NCI-H345 (cell line): Measurements from ENCODE around the gene RAB6D.
"Not testable (repeated sequence)": the region's sequence is repeated elsewhere in the genome, so short reads cannot be mapped to it uniquely, and the experiment has no call there.

Experiments
- DNase-seq: peaks from one replicate; lab custom pipeline; 2025; lab: John Stamatoyannopoulos, UW

The RAB6D gene

DNA sequence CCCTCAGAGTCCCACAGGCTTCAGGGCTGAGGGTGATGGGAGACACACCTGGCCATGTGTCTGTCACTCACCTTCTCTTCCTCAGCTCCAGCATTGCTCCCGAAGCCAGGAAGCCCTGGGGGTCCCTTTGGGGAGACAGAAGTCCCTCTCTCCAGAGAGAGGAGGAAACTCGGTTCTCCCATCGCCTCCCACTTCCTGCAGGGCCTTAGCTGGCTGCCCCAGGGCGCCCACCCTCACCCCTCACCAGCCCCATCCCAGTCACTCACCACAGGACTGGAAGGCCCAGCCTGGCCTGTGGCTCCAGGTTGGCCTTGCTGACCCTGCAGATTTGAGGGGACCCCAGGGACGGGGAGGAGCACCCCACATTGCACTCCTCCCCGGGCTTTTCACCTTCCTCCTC is 2.7 kb upstream of the RAB6D start:
- DNase-seq: no peak

DNA sequence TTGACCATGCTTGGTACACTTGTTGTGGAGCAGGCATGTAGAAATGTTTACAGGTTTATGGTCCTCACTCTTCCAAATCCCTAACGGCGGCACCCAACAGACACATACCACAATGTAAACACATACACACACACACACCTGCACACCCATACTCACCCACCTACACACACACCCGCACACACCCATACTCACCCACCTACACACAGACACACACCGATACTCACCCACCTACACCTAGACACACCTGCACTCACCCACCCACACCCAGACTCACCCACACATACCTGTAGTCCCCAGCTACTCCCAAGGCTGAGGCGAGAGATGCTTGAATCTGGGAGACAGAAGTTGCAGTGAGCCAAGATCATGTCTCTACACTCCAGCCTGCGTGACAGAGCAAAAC is 1.5 kb upstream of the RAB6D start:
- no peak for DNase-seq

DNA sequence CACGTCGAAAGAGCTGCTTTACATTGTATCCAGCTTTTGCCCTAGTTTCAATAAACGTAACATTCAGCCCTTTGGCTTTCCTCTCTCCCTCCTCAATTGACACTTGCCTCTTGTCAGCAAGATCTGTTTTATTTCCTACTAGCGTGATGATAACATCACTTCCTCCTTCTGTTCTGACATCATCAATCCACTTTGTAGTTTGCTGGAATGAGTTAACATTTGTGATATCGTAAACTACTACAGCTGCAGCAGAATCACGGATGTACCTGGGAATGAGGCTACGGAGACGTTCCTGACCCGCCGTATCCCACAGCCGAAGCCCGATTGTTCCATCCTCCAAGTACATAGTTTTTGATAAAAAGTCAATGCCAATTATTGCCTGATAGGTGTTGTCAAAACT is 755 bp downstream of the RAB6D start:
- DNase-seq: peak; percentile 26

DNA sequence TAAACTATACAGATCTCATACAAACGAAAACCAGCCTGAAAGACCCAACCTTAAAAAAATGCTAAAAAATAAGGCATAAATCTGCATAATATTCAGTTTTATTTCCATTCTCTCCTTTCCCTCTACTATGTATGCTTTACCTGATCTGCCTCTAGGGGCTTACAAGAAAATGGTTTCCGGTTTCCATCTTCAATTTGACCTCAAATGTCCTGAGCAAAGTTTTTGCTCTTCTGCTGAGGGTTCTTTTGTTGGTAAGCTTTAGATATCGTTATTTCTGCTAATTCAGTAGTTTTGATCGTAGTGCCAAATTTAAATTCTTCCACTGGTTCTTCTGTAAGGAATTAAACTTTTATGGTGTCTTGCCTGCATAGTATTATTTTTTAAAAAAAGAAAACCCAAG is 2.2 kb downstream of the RAB6D start:
- not testable (repeated sequence) for DNase-seq

DNA sequence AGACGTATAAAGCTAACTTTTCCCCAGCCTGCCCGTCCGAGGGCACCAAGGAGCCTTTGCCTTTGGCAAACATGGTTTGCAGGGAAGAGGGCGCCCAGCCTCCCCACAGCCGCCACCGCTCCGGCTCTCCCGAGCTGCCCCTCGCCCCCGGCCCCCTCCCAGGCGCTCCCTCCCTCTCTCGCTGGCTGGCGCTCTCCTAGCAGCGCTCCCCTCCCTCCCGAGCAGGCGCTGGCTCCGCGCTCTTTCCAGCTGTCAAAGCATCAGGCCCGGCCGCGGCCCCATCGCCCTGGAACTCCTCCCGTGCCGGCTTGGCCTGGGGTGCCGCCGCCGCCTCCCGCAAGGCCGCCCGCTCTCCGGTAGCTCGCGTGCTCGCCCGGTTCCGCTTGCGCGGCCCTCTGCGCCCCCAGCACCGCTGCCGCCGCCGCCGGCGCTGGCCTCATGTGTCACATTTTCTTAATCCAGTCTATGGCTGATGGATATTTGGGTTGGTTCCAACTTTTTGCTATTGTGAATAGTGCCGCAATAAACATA is 10.7 kb downstream of the RAB6D start:
- DNase-seq: not testable (repeated sequence)

DNA sequence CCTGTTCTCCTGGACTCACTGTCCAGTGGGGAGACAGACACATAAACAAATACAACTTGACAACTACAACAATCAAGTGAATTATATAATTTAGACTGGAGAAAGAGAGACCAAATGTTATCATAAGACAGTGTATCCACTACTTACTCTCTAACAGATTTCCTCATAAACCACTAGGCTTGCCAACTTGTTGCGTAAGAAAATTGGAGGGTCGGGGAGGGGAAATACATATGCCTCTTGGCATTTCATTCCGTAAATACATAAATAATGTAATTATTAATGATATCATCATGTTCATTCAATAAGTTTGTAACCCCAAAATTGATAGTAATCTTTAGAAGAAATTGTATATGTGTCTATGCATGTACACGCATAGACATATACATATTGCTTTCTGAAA is 14.9 kb downstream of the RAB6D start:
- DNase-seq: no peak

DNA sequence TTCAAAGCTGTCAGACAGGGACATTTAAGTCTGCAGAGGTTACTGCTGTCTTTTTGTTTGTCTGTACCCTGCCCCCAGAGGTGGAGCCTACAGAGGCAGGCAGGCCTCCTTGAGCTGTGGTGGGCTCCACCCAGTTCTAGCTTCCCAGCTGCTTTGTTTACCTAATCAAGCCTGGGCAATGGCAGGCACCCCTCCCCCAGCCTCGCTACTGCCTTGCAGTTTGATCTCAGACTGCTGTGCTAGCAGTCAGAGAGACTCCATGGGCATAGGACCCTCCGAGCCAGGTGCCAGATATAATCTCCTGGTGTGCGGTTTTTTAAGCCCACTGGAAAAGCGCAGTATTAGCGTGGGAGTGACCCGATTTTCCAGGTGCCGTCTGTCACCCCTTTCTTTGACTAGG is 16.9 kb downstream of the RAB6D start:
- DNase-seq: not testable (repeated sequence)

DNA sequence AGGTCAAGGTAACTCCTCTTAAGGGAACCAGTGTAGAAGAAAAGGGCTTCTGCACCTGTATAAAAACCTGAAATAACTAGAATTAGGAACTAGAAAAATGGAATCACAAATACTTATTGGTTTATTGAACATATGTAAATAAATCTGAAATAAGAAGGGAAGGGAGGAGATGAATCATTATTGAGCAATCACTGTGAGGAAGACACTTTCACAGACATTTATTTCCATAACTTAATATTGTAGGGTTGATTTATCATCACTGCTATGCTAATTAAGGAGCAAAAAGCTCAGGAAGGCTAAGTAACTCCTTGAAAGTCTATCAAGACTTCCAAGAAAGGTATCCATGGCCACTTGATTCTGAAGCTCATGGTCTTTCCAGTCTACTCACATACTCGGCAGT is 24.7 kb downstream of the RAB6D start:
- DNase-seq: not testable (repeated sequence)

DNA sequence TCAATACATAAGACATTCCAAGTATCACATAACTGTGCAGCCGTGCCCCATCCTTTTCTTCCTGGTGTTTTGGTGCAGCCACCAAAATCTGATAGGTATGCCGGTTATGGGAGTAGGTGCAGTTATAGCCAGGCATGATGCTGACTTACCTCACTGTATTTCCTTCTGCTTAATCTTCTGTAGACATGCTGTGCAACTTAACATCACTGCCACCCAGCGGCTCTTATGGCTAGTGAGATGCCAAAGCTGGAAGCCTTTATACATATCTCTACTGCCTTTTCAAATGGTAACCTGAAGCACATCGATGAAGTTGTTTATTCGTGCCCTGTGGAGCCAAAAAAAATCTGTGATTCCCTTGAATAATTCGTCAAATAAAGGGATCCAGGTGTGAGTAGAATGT is 28.6 kb downstream of the RAB6D start:
- peak; percentile 11 for DNase-seq

DNA sequence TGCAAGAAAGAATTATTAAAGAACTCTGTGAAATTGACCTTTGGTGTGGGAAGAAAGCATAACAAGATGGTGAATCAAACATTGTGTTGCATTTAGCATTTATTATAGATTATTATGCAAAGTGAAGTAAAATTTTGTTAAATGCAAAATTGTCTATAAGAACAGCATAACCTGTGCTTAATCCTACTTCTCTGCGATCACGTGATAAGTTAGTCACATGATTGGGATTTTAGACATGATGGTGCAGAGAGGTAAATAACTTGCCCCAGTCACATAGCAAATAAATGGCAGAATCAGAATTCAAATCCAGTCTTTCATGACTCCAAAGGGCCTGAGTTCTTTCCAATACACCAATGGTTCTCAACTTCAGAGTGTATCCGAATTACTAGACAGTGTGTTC is 31.3 kb downstream of the RAB6D start:
- not testable (repeated sequence) for DNase-seq

DNA sequence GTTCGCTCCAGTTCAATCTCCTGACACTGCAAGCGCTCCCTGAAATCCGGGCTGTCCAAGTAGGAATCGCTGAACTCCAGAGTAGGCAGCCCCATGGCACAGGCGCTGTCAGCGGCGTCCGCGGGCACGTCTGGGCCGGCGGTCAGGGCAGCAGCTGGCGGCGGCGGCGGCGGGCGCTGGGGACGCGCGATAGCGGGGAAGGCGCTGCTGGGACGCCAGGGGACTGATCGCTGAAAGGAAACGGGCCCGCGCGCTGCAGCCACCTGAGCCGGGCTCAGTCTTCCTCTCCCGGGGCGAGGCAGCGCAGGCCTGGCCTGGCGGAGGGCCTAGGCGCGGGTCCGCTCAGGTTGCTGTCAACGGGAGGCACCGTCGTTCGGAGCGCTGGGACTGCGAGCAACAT is 33.0 kb downstream of the RAB6D start:
- DNase-seq: not testable (repeated sequence)

DNA sequence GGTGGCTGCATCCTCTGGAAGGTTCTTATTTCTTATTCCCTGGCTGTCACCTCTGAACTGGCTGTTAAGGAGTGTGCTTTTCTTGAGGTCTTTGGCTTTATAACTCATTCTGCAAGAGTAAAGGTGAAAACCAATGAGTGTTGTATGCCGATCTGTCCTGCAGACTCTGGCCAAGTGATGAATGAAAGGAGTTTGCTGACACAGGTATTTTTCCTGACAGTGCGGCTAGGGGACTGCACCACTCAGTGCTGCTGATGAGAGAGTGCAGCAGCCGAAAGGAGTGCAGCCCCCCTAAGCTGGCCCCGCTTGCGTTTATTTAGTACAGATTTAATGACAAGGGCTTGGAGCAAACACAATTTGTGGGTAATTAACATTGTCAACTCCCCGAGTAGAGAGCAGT is 41.8 kb downstream of the RAB6D start:
- no peak for DNase-seq

DNA sequence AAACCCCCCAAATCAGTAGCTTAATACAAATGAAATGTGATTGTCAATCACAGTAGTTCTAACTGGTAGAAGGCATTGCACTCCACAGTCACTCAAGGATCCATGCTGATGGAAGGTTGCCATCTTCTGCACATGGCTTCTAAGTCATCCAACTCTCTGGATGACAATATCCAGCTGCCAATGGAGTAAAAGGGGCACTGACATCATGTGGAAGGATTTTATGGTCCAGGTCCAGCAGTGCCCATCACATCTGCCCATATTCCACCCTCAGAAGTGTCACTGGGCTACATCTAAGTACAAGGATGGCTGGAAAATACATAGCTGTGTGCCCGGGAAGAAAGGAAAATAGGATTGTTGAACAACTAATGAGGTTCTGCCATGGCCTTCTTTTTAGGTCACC is 42.6 kb downstream of the RAB6D start:
- not testable (repeated sequence) for DNase-seq

DNA sequence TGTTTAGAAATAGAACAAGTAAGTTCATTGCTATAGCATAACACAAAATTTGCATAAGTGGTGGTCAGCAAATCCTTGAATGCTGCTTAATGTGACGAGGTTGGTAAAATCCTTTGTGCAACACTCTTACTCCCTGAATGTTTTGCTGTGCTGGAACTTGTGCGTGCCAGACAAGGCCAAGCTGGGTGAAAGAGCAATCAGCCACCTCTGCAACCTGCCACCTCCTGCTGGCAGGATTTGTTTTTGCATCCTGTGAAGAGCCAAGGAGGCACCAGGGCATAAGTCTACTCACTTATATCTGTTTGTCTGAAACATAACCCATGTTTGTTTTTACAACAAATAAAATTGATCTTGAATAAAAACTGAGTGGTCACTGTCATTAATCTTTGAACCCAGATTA is 53.0 kb downstream of the RAB6D start:
- not testable (repeated sequence) for DNase-seq
